HEK293 (cell line): ENCODE measurements around the gene YIF1B.

Source experiments
- CTCF ChIP-seq: fragments of 450-650 bp; formaldehyde crosslinking; IDR thresholded peaks from 2 replicates; pipeline ENCODE4 v1.5.1; 2016; ENCODE audit warnings: missing biosample characterization, missing genetic modification characterization
- GLIS2 ChIP-seq: fragments of 450-650 bp; formaldehyde crosslinking; IDR thresholded peaks from 2 replicates; pipeline ENCODE4 v1.5.1; 2016; ENCODE audit warnings: missing biosample characterization, missing genetic modification characterization
- HIC1 ChIP-seq: fragments of 450-650 bp; formaldehyde crosslinking; IDR thresholded peaks from 2 replicates; pipeline ENCODE4 v1.5.1; 2016; ENCODE audit warnings: missing biosample characterization, missing genetic modification characterization
- KLF1 ChIP-seq: fragments of 450-650 bp; formaldehyde crosslinking; IDR thresholded peaks from 2 replicates; pipeline ENCODE4 v1.5.1; 2016; ENCODE audit warnings: missing biosample characterization, missing genetic modification characterization
- KLF8 ChIP-seq: fragments of 450-650 bp; formaldehyde crosslinking; IDR thresholded peaks from 2 replicates; pipeline ENCODE4 v1.5.1; 2016; ENCODE audit warnings: missing biosample characterization, missing genetic modification characterization
- PRDM1 ChIP-seq: fragments of 450-650 bp; formaldehyde crosslinking; IDR thresholded peaks from 2 replicates; pipeline ENCODE4; 2016; ENCODE audit warnings: missing biosample characterization, missing genetic modification characterization
- SETDB1 ChIP-seq: IDR thresholded peaks from one replicate; pipeline ENCODE4 v1.6.1; 2017; ENCODE audit warnings: mild to moderate bottlenecking, low read length, moderate library complexity, mixed read lengths; ENCODE audit not compliant: insufficient read length
- SP2 ChIP-seq: fragments of 450-650 bp; formaldehyde crosslinking; IDR thresholded peaks from 2 replicates; pipeline ENCODE4 v1.5.1; 2016; ENCODE audit warnings: missing biosample characterization, missing genetic modification characterization
- WT1 ChIP-seq: fragments of 450-650 bp; formaldehyde crosslinking; IDR thresholded peaks from 2 replicates; pipeline ENCODE4 v1.5.1; 2016; ENCODE audit warnings: missing biosample characterization, missing genetic modification characterization
- YY1 ChIP-seq: fragments of 450-650 bp; formaldehyde crosslinking; IDR thresholded peaks from 2 replicates; pipeline ENCODE4 v1.5.1; 2018; ENCODE audit warnings: missing biosample characterization, missing genetic modification characterization
- YY2 ChIP-seq: fragments of 450-650 bp; formaldehyde crosslinking; IDR thresholded peaks from 2 replicates; pipeline ENCODE4 v1.5.1; 2016; ENCODE audit warnings: missing biosample characterization, missing genetic modification characterization
- ZBTB26 ChIP-seq: fragments of 450-650 bp; formaldehyde crosslinking; optimal IDR thresholded peaks from 2 replicates; pipeline ENCODE3; 2016; ENCODE audit warnings: missing biosample characterization, mild to moderate bottlenecking, missing genetic modification characterization
- ZBTB8A ChIP-seq: fragments of 450-650 bp; formaldehyde crosslinking; IDR thresholded peaks from 2 replicates; pipeline ENCODE4 v1.5.1; 2016; ENCODE audit warnings: missing biosample characterization, missing genetic modification characterization
- ZFHX2 ChIP-seq: fragments of 450-650 bp; formaldehyde crosslinking; conservative IDR thresholded peaks from 2 replicates; pipeline ENCODE4 v1.5.1; 2016; ENCODE audit warnings: missing biosample characterization, missing genetic modification characterization
- ZFP37 ChIP-seq: fragments of 450-650 bp; formaldehyde crosslinking; IDR thresholded peaks from 2 replicates; pipeline ENCODE4 v1.5.1; 2016; ENCODE audit warnings: missing biosample characterization, missing genetic modification characterization
- ZFP41 ChIP-seq: fragments of 450-650 bp; formaldehyde crosslinking; IDR thresholded peaks from 2 replicates; pipeline ENCODE4 v1.5.1; 2016; ENCODE audit warnings: missing biosample characterization, missing genetic modification characterization, borderline replicate concordance
- ZNF121 ChIP-seq: fragments of 450-650 bp; formaldehyde crosslinking; IDR thresholded peaks from 2 replicates; pipeline ENCODE4 v1.5.1; 2016; ENCODE audit warnings: missing biosample characterization, missing genetic modification characterization
- ZNF138 ChIP-seq: fragments of 450-650 bp; formaldehyde crosslinking; IDR thresholded peaks from 2 replicates; pipeline ENCODE4 v1.5.1; 2016; ENCODE audit warnings: missing biosample characterization, missing genetic modification characterization, borderline replicate concordance
- ZNF169 ChIP-seq: fragments of 450-650 bp; formaldehyde crosslinking; IDR thresholded peaks from 2 replicates; pipeline ENCODE4 v1.5.1; 2016; ENCODE audit warnings: missing biosample characterization, missing genetic modification characterization
- ZNF174 ChIP-seq: fragments of 450-650 bp; formaldehyde crosslinking; IDR thresholded peaks from 2 replicates; pipeline ENCODE4 v1.5.0; 2017; ENCODE audit warnings: missing biosample characterization, mild to moderate bottlenecking, missing genetic modification characterization
- ZNF214 ChIP-seq: fragments of 450-650 bp; formaldehyde crosslinking; IDR thresholded peaks from 2 replicates; pipeline ENCODE4 v1.5.1; 2017; ENCODE audit warnings: missing biosample characterization, mild to moderate bottlenecking, missing genetic modification characterization, borderline replicate concordance
- ZNF24 ChIP-seq: fragments of 450-650 bp; formaldehyde crosslinking; IDR thresholded peaks from 2 replicates; pipeline ENCODE4 v1.5.1; 2016; ENCODE audit warnings: missing biosample characterization, missing genetic modification characterization
- ZNF366 ChIP-seq: fragments of 450-650 bp; formaldehyde crosslinking; conservative IDR thresholded peaks from 2 replicates; pipeline ENCODE4 v1.5.1; 2016; ENCODE audit warnings: missing biosample characterization, missing genetic modification characterization
- ZNF391 ChIP-seq: fragments of 450-650 bp; formaldehyde crosslinking; IDR thresholded peaks from 2 replicates; pipeline ENCODE4 v1.5.1; 2016; ENCODE audit warnings: low read depth, missing biosample characterization, missing genetic modification characterization, borderline replicate concordance
- ZNF394 ChIP-seq: fragments of 450-650 bp; formaldehyde crosslinking; IDR thresholded peaks from 2 replicates; pipeline ENCODE4 v1.5.1; 2016; ENCODE audit warnings: missing biosample characterization, missing genetic modification characterization, mild to moderate bottlenecking, moderate library complexity, borderline replicate concordance
- ZNF416 ChIP-seq: fragments of 450-650 bp; formaldehyde crosslinking; IDR thresholded peaks from 2 replicates; pipeline ENCODE4 v1.5.1; 2016; ENCODE audit warnings: missing biosample characterization, missing genetic modification characterization
- ZNF561 ChIP-seq: fragments of 450-650 bp; IDR thresholded peaks from 2 replicates; pipeline ENCODE4 v1.5.1; 2018; ENCODE audit warnings: missing biosample characterization, missing genetic modification characterization, borderline replicate concordance
- ZNF585B ChIP-seq: fragments of 450-650 bp; formaldehyde crosslinking; IDR thresholded peaks from 2 replicates; pipeline ENCODE4 v1.5.1; 2016; ENCODE audit warnings: missing biosample characterization, missing genetic modification characterization
- ZNF654 ChIP-seq: fragments of 450-650 bp; formaldehyde crosslinking; IDR thresholded peaks from 2 replicates; pipeline ENCODE4 v1.5.1; 2016; ENCODE audit warnings: low read depth, missing biosample characterization, missing genetic modification characterization
- ZNF677 ChIP-seq: fragments of 450-650 bp; IDR thresholded peaks from 2 replicates; pipeline ENCODE4 v1.5.0; 2018; ENCODE audit warnings: missing biosample characterization, mild to moderate bottlenecking, missing genetic modification characterization, moderate library complexity
- ZNF707 ChIP-seq: fragments of 450-650 bp; formaldehyde crosslinking; IDR thresholded peaks from 2 replicates; pipeline ENCODE4 v1.5.1; 2016; ENCODE audit warnings: missing biosample characterization, missing genetic modification characterization
- TF ChIP-seq, protein P1 (sequence below): fragments of 450-650 bp; formaldehyde crosslinking; IDR thresholded peaks from 2 replicates; pipeline ENCODE4 v1.5.1; 2016; ENCODE audit warnings: missing biosample characterization, missing genetic modification characterization, borderline replicate concordance
- TF ChIP-seq, protein P2 (sequence below): fragments of 450-650 bp; formaldehyde crosslinking; IDR thresholded peaks from 2 replicates; pipeline ENCODE4 v1.5.1; 2017; ENCODE audit warnings: missing biosample characterization, mild to moderate bottlenecking, missing genetic modification characterization, moderate library complexity

YIF1B gene

GRCh38 chr19:38336638-38337359 is 21.1 kb upstream of the YIF1B start (continued):
- TF ChIP-seq ZNF561 (tag by site-specific recombination): no peak
- TF ChIP-seq ZNF707 (tag by site-specific recombination): peak; percentile 53; the same call in 1 of the 2 replicates
- peak; percentile 97 for TF ChIP-seq ZNF391
- TF ChIP-seq ZNF138 (tag by site-specific recombination): no peak
- no peak for TF ChIP-seq ZFP41 (tag by site-specific recombination)
- peak; percentile 90; the same call in 1 of the 2 replicates for TF ChIP-seq ZNF169
- peak; percentile 99 for TF ChIP-seq KLF1
- TF ChIP-seq ZNF174 (tag by site-specific recombination): no peak
- no peak for TF ChIP-seq YY1 (tag by site-specific recombination)
- TF ChIP-seq, protein P1, sequence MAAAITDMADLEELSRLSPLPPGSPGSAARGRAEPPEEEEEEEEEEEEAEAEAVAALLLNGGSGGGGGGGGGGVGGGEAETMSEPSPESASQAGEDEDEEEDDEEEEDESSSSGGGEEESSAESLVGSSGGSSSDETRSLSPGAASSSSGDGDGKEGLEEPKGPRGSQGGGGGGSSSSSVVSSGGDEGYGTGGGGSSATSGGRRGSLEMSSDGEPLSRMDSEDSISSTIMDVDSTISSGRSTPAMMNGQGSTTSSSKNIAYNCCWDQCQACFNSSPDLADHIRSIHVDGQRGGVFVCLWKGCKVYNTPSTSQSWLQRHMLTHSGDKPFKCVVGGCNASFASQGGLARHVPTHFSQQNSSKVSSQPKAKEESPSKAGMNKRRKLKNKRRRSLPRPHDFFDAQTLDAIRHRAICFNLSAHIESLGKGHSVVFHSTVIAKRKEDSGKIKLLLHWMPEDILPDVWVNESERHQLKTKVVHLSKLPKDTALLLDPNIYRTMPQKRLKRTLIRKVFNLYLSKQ: no peak
- no peak for TF ChIP-seq ZNF366 (tag by site-specific recombination)
- TF ChIP-seq ZNF677 (tag by site-specific recombination): no peak
- no peak for TF ChIP-seq ZNF585B (tag by site-specific recombination)
- peak; percentile 79; the same call in 1 of the 2 replicates for TF ChIP-seq ZNF121 (tag by site-specific recombination)
- TF ChIP-seq ZBTB8A (tag by site-specific recombination): no peak; the same call in 1 of the 2 replicates
- peak; percentile 78 for TF ChIP-seq ZNF416 (tag by site-specific recombination)
- TF ChIP-seq CTCF (tag by site-specific recombination): peak; percentile 51
- peak; percentile 98 for TF ChIP-seq ZFHX2 (tag by site-specific recombination)
- peak; percentile 50; the same call in 1 of the 2 replicates for TF ChIP-seq ZNF394 (tag by site-specific recombination)
- TF ChIP-seq KLF8 (tag by site-specific recombination): peak; percentile 97
- no peak for TF ChIP-seq ZNF654 (tag by site-specific recombination)
- peak; percentile 49 for TF ChIP-seq WT1 (tag by site-specific recombination)
- TF ChIP-seq YY2 (tag by site-specific recombination): peak; percentile 82; the same call in 1 of the 2 replicates
- peak; percentile 78; the same call in 1 of the 2 replicates for TF ChIP-seq ZNF24 (tag by site-specific recombination)
- TF ChIP-seq ZFP37 (tag by site-specific recombination): peak; percentile 11; the same call in 1 of the 2 replicates
- no peak for TF ChIP-seq ZBTB26 (tag by site-specific recombination)
- peak; percentile 70 for TF ChIP-seq GLIS2 (tag by site-specific recombination)
- peak; percentile 98 for TF ChIP-seq SP2 (tag by site-specific recombination)
- TF ChIP-seq HIC1: peak; percentile 85
- TF ChIP-seq SETDB1: no peak
- no peak for TF ChIP-seq ZNF214 (tag by site-specific recombination)
- peak; percentile 76 for TF ChIP-seq PRDM1 (tag by site-specific recombination)
- TF ChIP-seq, protein P2, sequence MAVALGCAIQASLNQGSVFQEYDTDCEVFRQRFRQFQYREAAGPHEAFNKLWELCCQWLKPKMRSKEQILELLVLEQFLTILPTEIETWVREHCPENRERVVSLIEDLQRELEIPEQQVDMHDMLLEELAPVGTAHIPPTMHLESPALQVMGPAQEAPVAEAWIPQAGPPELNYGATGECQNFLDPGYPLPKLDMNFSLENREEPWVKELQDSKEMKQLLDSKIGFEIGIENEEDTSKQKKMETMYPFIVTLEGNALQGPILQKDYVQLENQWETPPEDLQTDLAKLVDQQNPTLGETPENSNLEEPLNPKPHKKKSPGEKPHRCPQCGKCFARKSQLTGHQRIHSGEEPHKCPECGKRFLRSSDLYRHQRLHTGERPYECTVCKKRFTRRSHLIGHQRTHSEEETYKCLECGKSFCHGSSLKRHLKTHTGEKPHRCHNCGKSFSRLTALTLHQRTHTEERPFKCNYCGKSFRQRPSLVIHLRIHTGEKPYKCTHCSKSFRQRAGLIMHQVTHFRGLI (tag by site-specific recombination): peak; percentile 30; the same call in 1 of the 2 replicates
